Measurements from ENCODE around the gene LHX4.

Gene LHX4

GRCh38 chr1:180248176-180248575, 18.1 kb downstream of the LHX4 start:
- TF ChIP-seq, protein P1, sequence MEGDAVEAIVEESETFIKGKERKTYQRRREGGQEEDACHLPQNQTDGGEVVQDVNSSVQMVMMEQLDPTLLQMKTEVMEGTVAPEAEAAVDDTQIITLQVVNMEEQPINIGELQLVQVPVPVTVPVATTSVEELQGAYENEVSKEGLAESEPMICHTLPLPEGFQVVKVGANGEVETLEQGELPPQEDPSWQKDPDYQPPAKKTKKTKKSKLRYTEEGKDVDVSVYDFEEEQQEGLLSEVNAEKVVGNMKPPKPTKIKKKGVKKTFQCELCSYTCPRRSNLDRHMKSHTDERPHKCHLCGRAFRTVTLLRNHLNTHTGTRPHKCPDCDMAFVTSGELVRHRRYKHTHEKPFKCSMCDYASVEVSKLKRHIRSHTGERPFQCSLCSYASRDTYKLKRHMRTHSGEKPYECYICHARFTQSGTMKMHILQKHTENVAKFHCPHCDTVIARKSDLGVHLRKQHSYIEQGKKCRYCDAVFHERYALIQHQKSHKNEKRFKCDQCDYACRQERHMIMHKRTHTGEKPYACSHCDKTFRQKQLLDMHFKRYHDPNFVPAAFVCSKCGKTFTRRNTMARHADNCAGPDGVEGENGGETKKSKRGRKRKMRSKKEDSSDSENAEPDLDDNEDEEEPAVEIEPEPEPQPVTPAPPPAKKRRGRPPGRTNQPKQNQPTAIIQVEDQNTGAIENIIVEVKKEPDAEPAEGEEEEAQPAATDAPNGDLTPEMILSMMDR (IDR thresholded peaks at IDR 0.05; ENCODE audit: low read depth, low read length, missing control alignments) = no peak
- H3K4me3 ChIP-seq (ENCODE audit: low read depth, low read length) = no peak overlapping the region
- DNase-seq (ENCODE audit: low read depth) = no peak

- no peak overlapping the region for H3K4me3 ChIP-seq (ENCODE audit: low read depth, low read length)
- TF ChIP-seq, protein P1 (IDR thresholded peaks at IDR 0.05; ENCODE audit: low read depth, low read length, missing control alignments) = peak; percentile 38
- no peak for DNase-seq (ENCODE audit: low read depth)
Measured at GRCh38 chr1:180248731-180249681, 18.9 kb downstream of the LHX4 start.

DNA sequence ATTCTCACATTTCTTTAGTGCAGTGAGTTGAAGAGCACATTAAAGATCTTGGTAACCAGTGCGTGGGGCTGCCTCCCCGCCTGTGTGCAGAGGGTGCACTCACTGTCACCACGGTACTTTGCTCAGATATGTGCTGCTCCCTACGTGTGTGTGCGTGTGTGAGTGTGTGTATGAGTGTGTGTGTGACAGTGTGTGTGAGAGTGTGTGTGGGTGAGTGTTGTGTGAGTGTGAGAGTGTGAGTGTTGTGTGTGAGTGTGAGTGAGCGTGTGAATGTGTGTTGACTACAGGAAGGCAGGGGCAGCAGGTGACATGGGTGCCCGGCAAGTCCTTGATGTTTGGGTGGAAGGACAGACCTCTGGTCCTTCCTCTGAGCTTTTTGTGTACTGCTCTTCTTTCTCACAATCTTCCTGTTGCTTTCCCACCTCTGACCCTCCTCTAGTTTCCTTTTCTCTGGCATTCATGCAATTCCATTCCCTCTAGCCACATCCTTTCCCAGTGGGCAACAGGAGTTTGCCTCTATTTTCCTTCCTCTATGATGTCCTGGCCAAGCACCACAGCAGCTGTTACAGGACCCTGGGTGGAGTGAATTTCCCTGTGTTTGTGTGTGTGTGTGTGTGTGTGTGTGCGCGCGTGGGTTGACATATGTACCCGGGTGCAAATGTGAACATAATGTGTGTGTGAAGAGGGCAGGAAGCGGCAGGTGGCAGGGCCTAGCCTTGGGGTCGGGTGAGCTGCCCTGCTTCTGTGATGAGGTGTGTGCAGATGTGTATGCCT, 19.8 kb downstream of the LHX4 start:
- DNase-seq (ENCODE audit: low read depth) = no peak
- TF ChIP-seq, protein P1 (IDR thresholded peaks at IDR 0.05; ENCODE audit: low read depth, low read length, missing control alignments) = no peak
- no peak overlapping the region for H3K4me3 ChIP-seq (ENCODE audit: low read depth, low read length)

GRCh38 chr1:180250499-180250770, 20.4 kb downstream of the LHX4 start:
- DNase-seq (ENCODE audit: low read depth) = no peak
- H3K4me3 ChIP-seq (ENCODE audit: low read depth, low read length) = no peak overlapping the region
- TF ChIP-seq, protein P1 (IDR thresholded peaks at IDR 0.05; ENCODE audit: low read depth, low read length, missing control alignments) = no peak

GRCh38 chr1:180250883-180251509, 20.9 kb downstream of the LHX4 start:
- TF ChIP-seq, protein P1 (IDR thresholded peaks at IDR 0.05; ENCODE audit: low read depth, low read length, missing control alignments) = no peak
- H3K4me3 ChIP-seq (ENCODE audit: low read depth, low read length) = no peak overlapping the region
- DNase-seq (ENCODE audit: low read depth) = no peak

GRCh38 chr1:180251526-180252305, 21.7 kb downstream of the LHX4 start:
- H3K4me3 ChIP-seq (ENCODE audit: low read depth, low read length) = no peak overlapping the region
- no peak for DNase-seq (ENCODE audit: low read depth)
- TF ChIP-seq, protein P1 (IDR thresholded peaks at IDR 0.05; ENCODE audit: low read depth, low read length, missing control alignments) = no peak

All from GM12864 (cell line).